Measurements from ENCODE around the gene NDRG4. TPM values are rescaled to one million over a fixed set of nuclear protein-coding genes. Genes with fewer than 3 reads are reported as not detected.
"Not testable (repeated sequence)": the region's sequence is repeated elsewhere in the genome, so short reads cannot be mapped to it uniquely, and the experiment has no call there.

Gene NDRG4
- total and polyA plus RNA-seq, 4 donors = 128 to 593 (median 470) TPM

DNA sequence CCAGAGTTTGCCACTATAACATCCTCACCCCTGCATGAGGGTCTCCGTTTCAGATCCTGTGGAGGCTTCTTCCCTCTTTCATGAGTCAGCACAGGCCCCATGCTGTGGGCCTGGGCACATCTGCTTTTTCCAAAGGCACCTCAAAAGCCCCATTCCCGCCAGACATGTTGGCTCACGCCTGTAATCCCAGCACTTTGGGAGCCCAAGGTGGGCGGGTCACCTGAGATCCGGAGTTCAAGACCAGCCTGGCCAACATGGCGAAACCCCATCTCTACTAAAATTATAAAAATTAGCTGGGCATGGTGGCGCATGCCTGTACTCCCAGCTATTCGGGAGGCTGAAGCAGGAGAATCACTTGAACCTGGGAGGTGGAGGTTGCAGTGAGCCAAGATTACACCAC lies 9.4 kb upstream of the NDRG4 start:
- H3K4me3 ChIP-seq (ENCODE audit: low read depth, low read length); H3K9me3 ChIP-seq (ENCODE audit: control insufficient read depth, insufficient read depth, low read length); H3K27me3 ChIP-seq (ENCODE audit: control insufficient read depth, insufficient read depth, low read length); H3K36me3 ChIP-seq (ENCODE audit: control insufficient read depth, insufficient read depth, low read length); H3K27ac ChIP-seq (ENCODE audit: low read depth, low read length); DNase-seq (ENCODE audit: low read depth in 4 of 6, low spot score in 6 of 6): not testable (repeated sequence)
- WGBS (ENCODE audit: insufficient coverage) = 92% methylated on average over 7 of the region's 8 CpGs
- peaks cover 44% of the 10 kb centered on the region for H3K4me1 ChIP-seq (ENCODE audit: control insufficient read depth, insufficient read depth, low read length)

DNA sequence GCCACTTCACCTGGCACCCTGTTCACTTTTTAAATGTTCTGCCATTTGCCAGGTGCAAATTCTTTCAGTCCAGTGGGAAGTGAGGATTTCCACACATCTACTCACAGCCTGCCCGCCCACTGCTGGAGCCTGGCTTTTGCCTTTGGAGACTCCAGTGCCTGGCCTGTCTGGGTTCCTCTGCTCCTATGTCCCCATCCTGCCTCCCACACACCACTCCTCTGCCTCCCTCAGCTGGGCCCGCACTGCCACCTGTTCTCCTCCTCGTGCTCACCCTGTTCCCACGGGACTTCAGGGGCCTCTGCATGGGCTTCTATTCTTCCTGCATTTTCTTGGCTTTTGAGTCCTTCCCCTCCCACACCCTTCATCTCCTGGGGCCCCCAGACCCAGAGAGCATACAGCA lies 7.9 kb upstream of the NDRG4 start:
- no peak overlapping the region for H3K27ac ChIP-seq (ENCODE audit: low read depth, low read length)
- DNase-seq (ENCODE audit: low read depth in 4 of 6, low spot score in 6 of 6) = peak in 1 of 6 donors; percentile 8
- peaks cover 9% of the 10 kb centered on the region for H3K36me3 ChIP-seq (ENCODE audit: control insufficient read depth, insufficient read depth, low read length)
- 64% methylated on average over 4 of the region's 4 CpGs for WGBS (ENCODE audit: insufficient coverage)
- no peaks in the 10 kb centered on the region for H3K9me3 ChIP-seq (ENCODE audit: control insufficient read depth, insufficient read depth, low read length)
- H3K4me3 ChIP-seq (ENCODE audit: low read depth, low read length) = no peak overlapping the region
- peaks cover 58% of the 10 kb centered on the region for H3K4me1 ChIP-seq (ENCODE audit: control insufficient read depth, insufficient read depth, low read length)
- no peaks in the 10 kb centered on the region for H3K27me3 ChIP-seq (ENCODE audit: control insufficient read depth, insufficient read depth, low read length)

- H3K36me3 ChIP-seq (ENCODE audit: control insufficient read depth, insufficient read depth, low read length) = peaks cover 9% of the 10 kb centered on the region
- no peaks in the 10 kb centered on the region for H3K27me3 ChIP-seq (ENCODE audit: control insufficient read depth, insufficient read depth, low read length)
- no peak overlapping the region for H3K27ac ChIP-seq (ENCODE audit: low read depth, low read length)
- H3K9me3 ChIP-seq (ENCODE audit: control insufficient read depth, insufficient read depth, low read length) = no peaks in the 10 kb centered on the region
- 23% methylated on average over 4 of the region's 5 CpGs for WGBS (ENCODE audit: insufficient coverage)
- DNase-seq (ENCODE audit: low read depth in 4 of 6, low spot score in 6 of 6) = peak in 2 of 6 donors; percentile 50 to 69
- no peak overlapping the region for H3K4me3 ChIP-seq (ENCODE audit: low read depth, low read length)
- H3K4me1 ChIP-seq (ENCODE audit: control insufficient read depth, insufficient read depth, low read length) = peaks cover 60% of the 10 kb centered on the region
Observed at GRCh38 chr16:58492735-58493134, 7.2 kb upstream of the NDRG4 start.

DNA sequence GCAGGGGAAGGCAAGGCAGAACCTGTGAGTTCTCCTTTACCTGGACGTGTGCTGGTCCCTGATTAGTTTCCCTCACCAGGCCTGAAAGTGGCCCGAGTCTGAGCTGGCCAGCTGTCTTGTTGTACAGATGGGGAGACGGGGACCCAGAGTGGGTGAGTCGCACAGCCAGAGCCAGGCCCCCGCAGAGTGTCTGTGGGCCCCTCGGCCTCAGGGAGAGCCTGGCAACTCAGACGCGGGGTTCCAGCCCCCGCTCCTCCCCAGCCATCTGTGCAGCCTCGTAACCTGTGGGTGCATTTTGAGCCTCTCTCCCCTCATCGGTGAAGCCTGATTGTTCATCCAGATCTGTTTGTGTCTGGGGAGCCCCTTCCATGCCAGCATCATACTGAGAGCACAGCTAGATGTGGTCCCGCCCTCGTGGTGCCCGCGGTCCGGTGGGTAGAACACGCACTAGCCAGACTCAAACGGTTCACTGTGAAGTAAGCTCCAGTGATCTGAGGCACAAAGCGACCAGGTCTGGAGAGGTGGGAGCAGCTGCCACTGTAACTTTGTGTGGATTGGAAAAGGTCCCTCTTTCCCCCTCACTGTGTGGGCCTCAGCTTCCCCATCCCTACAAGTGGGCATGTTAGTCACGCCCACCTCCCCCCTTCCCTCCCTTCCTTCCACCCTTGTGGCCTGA lies 6.0 kb upstream of the NDRG4 start:
- peaks cover 68% of the 10 kb centered on the region for H3K4me1 ChIP-seq (ENCODE audit: control insufficient read depth, insufficient read depth, low read length)
- 44% methylated on average over 11 of the region's 20 CpGs for WGBS (ENCODE audit: insufficient coverage)

GRCh38 chr16:58494981-58495520 lies 4.9 kb upstream of the NDRG4 start:
- DNase-seq (ENCODE audit: low read depth in 4 of 6, low spot score in 6 of 6) = peak; percentile 98 to 100 (median 100)
- Histone ChIP-seq H3K36me3 (ENCODE audit: control insufficient read depth, insufficient read depth, low read length) (peaks cover 15% of the 10 kb centered on the region), H3K4me1 (ENCODE audit: control insufficient read depth, insufficient read depth, low read length) (peaks cover 80% of the 10 kb centered on the region), H3K27me3 (ENCODE audit: control insufficient read depth, insufficient read depth, low read length) (no peaks in the 10 kb centered on the region), H3K9me3 (ENCODE audit: control insufficient read depth, insufficient read depth, low read length) (no peaks in the 10 kb centered on the region), H3K4me3 (ENCODE audit: low read depth, low read length) (no peak overlapping the region), H3K27ac (ENCODE audit: low read depth, low read length) (peak overlapping the region; percentile 89)
- WGBS (ENCODE audit: insufficient coverage) = 0% methylated on average over 8 of the region's 8 CpGs

More for the DNA sequence above, 6.0 kb upstream of the NDRG4 start:
- Histone ChIP-seq H3K9me3 (ENCODE audit: control insufficient read depth, insufficient read depth, low read length) (no peaks in the 10 kb centered on the region), H3K27ac (ENCODE audit: low read depth, low read length) (peak overlapping the region; percentile 89), H3K27me3 (ENCODE audit: control insufficient read depth, insufficient read depth, low read length) (no peaks in the 10 kb centered on the region), H3K36me3 (ENCODE audit: control insufficient read depth, insufficient read depth, low read length) (peaks cover 14% of the 10 kb centered on the region), H3K4me3 (ENCODE audit: low read depth, low read length) (no peak overlapping the region)
- peak in 1 of 6 donors; percentile 7 for DNase-seq (ENCODE audit: low read depth in 4 of 6, low spot score in 6 of 6)

DNA sequence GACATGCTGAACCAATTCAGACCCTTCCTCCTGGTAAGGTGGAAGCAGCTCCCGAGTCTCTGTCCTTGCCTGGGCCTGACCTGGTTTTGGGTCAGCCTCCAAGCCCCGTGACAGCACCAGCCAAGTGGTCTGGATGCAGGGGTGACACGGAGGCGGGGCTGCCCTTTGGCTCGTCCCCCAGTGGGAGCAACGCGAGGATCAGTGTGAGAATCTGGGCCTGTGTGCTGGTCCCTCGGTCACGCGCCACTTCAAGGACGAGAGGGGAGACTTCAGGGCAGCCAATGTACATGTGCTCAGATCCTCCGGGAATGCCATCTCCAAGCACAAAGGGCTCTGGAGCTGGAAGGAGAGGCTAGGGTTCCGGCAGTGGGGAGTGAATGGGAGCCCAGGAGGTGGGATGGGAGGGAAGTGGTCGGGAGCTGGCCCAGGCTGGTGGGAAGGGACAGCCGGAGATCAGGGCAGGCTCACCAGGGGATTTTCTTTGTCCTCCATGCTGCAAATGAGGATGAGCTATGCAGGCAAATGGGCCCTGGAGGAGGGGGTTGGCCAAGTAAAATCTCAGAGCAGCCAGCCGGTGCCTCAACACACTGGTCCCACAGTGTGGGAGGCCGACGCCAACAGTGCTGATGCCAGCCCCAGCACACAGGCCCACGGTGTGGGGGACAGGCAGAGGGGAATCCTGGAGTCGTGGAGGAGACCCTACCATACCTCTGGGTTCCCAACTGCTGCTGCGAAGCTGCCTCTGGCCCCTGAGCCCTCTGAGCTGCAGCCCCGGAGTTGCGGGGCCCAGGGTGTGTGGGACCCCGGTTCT lies 4.2 kb upstream of the NDRG4 start:
- peak in 2 of 6 donors; percentile 85 to 87 for DNase-seq (ENCODE audit: low read depth in 4 of 6, low spot score in 6 of 6)
- no peaks in the 10 kb centered on the region for H3K9me3 ChIP-seq (ENCODE audit: control insufficient read depth, insufficient read depth, low read length)
- no peaks in the 10 kb centered on the region for H3K27me3 ChIP-seq (ENCODE audit: control insufficient read depth, insufficient read depth, low read length)
- H3K4me1 ChIP-seq (ENCODE audit: control insufficient read depth, insufficient read depth, low read length) = peaks cover 86% of the 10 kb centered on the region
- peaks cover 12% of the 10 kb centered on the region for H3K36me3 ChIP-seq (ENCODE audit: control insufficient read depth, insufficient read depth, low read length)
- 18% methylated on average over 22 of the region's 24 CpGs for WGBS (ENCODE audit: insufficient coverage)
- peak overlapping the region; percentile 89 for H3K27ac ChIP-seq (ENCODE audit: low read depth, low read length)
- no peak overlapping the region for H3K4me3 ChIP-seq (ENCODE audit: low read depth, low read length)

DNA sequence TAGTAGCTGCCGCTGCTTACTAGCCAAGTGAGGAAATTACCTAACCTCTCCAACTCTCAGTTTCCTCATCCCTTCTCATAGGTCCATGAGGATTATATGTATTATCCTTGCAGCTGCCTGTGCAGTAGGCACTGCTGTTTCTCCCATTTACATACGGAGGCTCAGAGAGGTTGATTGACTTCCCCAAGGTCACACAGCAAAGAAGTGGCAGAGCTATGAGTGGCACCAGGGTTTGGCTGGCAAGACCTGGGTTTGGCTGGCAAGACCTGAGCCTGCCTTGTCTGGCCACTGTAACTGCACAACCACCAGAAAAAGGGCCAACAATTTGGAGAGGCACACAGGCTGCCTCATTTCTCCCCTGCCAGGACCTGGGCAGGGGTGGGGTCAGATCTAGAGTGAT lies 2.5 kb upstream of the NDRG4 start:
- H3K27me3 ChIP-seq (ENCODE audit: control insufficient read depth, insufficient read depth, low read length) = no peaks in the 10 kb centered on the region
- no peak for DNase-seq (ENCODE audit: low read depth in 4 of 6, low spot score in 6 of 6)
- H3K36me3 ChIP-seq (ENCODE audit: control insufficient read depth, insufficient read depth, low read length) = peaks cover 17% of the 10 kb centered on the region
- H3K4me3 ChIP-seq (ENCODE audit: low read depth, low read length) = no peak overlapping the region
- 88% methylated on average over 2 of the region's 2 CpGs for WGBS (ENCODE audit: insufficient coverage)
- peak overlapping the region; percentile 35 for H3K27ac ChIP-seq (ENCODE audit: low read depth, low read length)
- no peaks in the 10 kb centered on the region for H3K9me3 ChIP-seq (ENCODE audit: control insufficient read depth, insufficient read depth, low read length)
- peaks cover 98% of the 10 kb centered on the region for H3K4me1 ChIP-seq (ENCODE audit: control insufficient read depth, insufficient read depth, low read length)

DNA sequence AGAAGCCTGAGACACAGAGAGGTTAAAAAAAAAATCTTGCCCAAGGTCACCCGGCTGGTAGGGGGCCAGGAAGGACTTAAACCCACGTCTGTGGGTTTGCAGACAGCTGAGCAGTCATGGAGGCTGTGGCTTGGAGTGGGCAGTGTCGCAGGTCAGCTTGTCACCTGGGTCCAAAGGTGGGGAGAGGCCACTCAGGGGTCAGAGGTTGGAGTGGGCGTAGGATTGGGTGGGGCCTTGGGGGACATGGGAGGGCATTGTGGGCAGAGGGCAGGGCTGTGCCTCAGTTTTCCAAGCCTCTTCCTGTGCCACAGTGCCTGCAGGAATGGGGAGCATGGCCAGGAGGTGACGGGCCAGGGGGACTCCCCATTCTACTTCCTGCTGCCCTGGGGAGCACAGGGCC lies 2.0 kb upstream of the NDRG4 start:
- H3K4me1 ChIP-seq (ENCODE audit: control insufficient read depth, insufficient read depth, low read length) = peaks cover 98% of the 10 kb centered on the region
- no peak for DNase-seq (ENCODE audit: low read depth in 4 of 6, low spot score in 6 of 6)
- WGBS (ENCODE audit: insufficient coverage) = 68% methylated on average over 5 of the region's 5 CpGs
- H3K9me3 ChIP-seq (ENCODE audit: control insufficient read depth, insufficient read depth, low read length) = no peaks in the 10 kb centered on the region
- H3K36me3 ChIP-seq (ENCODE audit: control insufficient read depth, insufficient read depth, low read length) = peaks cover 21% of the 10 kb centered on the region
- H3K27ac ChIP-seq (ENCODE audit: low read depth, low read length) = peak overlapping the region; percentile 35
- H3K27me3 ChIP-seq (ENCODE audit: control insufficient read depth, insufficient read depth, low read length) = no peaks in the 10 kb centered on the region
- no peak overlapping the region for H3K4me3 ChIP-seq (ENCODE audit: low read depth, low read length)

DNA sequence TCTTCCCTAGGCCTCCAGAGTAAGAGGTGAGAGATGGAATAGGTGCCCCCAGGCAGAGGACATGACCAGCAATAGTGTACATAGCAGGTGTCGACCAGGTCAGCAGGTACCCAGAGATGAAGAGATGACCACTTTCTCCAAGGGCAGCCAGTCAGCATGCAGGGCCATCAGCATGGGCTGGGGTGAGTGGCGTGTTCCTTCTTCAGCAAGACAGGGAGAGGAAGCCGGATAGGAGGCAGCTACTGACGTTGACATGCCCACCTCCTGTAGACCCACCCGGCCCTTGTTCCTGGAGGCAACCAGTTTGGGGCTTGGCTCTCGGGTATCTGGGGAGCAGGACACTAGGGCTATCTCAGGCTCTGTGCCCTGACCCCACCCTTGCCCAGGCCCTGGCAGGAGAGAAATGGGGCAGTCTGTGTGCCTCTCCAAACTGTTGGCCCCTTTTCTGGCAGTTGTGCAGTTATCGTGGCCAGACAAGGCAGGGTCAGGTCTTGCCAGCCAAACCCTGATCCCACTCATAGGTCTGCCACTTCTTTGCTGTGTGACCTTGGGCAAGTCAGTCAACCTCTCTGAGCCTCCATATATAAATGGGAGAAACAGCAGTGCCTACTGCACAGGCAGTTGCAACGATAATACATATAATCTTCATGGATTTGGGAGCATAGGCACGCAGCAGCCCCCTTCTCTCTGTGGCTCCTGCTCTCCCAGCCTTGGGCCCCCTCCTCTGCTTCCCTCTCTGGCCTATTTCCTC lies 1.4 kb upstream of the NDRG4 start:
- Histone ChIP-seq H3K4me3 (ENCODE audit: low read depth, low read length) (no peak overlapping the region), H3K27ac (ENCODE audit: low read depth, low read length) (peak overlapping the region; percentile 35), H3K36me3 (ENCODE audit: control insufficient read depth, insufficient read depth, low read length) (peaks cover 27% of the 10 kb centered on the region), H3K9me3 (ENCODE audit: control insufficient read depth, insufficient read depth, low read length) (no peaks in the 10 kb centered on the region), H3K4me1 (ENCODE audit: control insufficient read depth, insufficient read depth, low read length) (peaks cover 100% of the 10 kb centered on the region), H3K27me3 (ENCODE audit: control insufficient read depth, insufficient read depth, low read length) (no peaks in the 10 kb centered on the region)
- DNase-seq (ENCODE audit: low read depth in 4 of 6, low spot score in 6 of 6) = no peak
- WGBS (ENCODE audit: insufficient coverage) = 79% methylated on average over 9 of the region's 9 CpGs

Data from spinal cord (tissue), 10 donors.